Measurements from ENCODE around the gene TIMMDC1.
"Not testable (repeated sequence)": the region's sequence is repeated elsewhere in the genome, so short reads cannot be mapped to it uniquely, and the experiment has no call there.

TIMMDC1 gene

DNA sequence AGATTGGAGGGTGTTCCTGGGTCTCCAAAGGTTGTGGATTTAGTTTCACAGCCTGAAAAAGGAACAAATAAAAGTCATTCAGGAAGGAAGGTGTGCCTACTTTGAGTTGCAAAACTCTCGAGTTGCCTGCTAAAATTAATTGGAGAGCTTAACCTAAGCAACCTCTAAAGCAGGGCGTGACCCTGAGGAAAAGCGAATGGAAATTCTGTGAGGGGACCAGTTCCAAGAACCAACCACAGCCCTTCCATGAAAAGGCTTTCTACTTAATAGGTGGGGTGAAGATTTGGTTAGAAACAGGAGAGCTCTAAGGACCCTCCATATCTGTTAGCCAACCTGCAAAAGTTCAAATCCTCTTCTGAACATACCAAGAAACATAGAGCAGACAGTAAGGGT lies 59.5 kb downstream of the TIMMDC1 start:
- DNase-seq: no peak

DNA sequence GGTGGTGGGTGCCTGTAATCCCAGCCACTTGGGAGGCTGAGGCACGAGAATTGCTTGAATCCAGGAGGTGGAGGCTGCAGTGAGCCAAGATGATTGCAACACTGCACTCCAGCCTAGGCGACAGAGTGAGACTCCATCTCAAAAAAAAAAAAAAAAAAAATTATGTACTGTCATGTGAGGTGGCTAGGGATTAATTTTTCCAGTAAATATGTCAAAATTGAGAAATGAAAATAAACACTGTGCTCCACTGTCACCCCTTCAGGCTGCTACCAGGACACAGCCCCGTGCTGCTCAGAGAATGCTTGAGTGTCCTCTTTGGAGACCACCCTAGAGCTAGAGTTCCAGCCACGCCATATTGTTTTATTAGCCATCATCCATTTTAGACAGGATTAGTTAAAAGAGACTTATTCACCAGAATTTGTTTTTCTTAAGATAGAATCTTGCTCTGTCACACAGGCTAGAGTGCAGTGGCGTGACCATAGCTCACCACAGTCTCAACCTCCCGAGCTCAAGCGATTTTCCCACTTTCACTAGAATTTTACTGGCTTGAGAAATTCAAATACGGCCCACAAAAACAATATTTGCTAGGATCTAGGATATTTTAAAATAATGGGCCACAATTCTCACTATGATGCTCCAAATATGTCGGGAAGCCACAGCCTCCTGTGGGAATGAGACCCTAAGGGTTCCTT lies 60.4 kb downstream of the TIMMDC1 start:
- DNase-seq: no peak

DNA sequence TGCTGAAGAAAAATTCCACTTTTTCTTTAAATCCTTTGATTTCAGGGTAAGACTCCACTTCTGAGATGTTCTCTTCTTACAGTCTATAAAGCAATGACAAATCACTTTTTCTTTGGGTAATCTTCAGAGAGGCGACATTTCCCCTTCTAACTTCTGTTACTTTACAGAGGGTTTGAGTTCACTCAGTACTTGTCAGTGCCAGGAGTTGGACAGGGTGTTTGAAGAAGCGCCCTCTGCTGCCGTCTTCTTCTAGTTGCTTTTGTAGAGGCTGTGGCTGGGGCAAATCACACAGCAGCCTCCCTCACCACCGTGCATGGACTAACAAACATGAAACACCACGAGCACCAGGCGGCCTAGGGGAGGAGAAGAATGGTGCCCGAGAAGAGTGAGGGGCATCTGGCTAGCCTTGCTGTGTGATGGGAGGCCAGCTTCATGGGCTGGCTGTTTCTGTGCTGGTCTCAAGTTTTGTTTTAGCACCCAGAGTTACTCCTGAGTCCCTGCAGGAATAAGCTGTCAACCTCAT lies 61.2 kb downstream of the TIMMDC1 start, which contains the start of gene CD80:
Gene CD80 (minus strand): TSS at position 174 of the 523 bp plus-strand sequence. CDS start 1,886 bp downstream, outside the sequence.
- peak; percentile 69 for DNase-seq

DNA sequence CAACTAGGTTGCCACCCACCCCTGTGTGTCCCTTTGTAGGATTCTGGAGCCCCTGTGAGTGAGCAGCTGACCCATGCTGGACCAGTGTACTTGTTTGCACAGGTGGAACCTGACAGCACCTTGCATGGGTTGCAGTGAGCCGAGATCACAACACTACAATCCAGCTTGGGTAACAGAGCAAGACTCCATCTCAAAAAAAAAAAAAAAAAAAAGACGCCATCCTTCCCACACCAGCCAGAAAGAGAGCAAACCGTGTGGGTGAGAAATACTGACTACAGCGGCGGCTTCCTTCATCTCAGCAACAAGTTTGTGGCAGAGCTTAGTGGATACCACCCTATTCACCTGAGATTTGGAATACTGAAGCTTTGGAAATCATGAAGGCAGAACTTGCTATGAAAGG lies 61.8 kb downstream of the TIMMDC1 start:
- DNase-seq: no peak

DNA sequence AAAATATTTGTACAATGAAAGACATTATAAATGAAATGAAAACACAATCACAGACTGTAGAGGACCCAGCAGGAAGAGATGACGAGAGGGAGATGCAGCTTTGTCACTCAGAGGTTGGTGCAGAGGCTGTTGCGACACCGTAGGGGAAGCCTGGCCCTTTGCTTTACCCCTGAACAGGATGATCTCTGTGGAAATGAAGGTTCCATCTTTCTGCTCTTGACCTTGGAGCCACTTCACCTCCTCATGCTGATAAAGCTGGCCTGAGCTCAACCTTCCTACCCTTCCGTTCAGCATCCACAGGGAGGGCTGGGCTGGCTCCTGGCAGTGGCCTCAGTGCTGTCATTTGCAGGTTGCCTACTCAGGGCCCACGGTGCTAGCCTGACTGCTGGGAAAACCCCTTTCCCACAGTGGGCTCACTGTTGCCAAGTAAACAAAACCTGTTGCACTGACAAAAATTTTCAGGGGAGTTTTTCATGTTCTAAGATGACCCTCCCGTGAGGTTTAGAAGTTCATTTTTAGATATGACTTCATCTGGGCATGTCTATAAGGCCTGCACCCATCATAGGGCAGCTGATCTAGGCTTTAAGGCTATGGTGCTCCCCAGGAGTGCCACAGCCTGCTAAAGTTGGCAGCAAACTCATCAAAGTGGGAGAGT lies 64.1 kb downstream of the TIMMDC1 start:
- DNase-seq: peak; percentile 74

DNA sequence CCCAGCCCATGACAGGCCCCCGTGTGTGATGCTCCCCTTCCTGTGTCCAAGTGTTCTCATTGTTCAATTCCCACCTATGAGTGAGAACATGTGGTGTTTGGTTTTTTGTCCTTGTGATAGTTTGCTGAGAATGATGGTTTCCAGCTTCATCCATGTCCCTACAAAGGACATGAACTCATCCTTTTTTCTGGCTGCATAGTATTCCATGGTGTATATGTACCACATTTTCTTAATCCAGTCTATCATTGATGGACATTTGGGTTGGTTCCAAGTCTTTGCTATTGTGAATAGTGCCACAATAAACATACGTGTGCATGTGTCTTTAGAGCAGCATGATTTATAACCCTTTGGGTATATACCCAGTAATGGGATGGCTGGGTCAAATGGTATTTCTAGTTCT lies 65.0 kb downstream of the TIMMDC1 start:
- DNase-seq: not testable (repeated sequence)

DNA sequence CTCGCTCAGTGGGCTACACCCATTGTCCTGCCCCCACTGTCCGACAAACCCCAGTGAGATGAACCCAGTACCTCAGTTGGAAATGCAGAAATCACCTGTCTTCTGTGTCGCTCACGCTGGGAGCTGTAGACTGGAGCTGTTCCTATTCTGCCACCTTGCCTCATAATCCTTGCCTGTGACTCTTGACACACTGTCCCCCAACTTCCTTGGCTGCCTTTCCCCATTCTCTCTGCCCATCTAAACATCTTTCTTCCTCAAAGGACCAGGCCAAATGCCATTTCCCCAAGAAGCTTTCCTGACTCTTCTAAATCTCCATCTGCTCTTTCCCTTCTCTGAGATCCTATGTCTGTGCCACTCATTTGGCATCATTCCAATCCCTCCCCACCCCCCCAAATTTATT lies 70.8 kb downstream of the TIMMDC1 start:
- no peak for DNase-seq

DNA sequence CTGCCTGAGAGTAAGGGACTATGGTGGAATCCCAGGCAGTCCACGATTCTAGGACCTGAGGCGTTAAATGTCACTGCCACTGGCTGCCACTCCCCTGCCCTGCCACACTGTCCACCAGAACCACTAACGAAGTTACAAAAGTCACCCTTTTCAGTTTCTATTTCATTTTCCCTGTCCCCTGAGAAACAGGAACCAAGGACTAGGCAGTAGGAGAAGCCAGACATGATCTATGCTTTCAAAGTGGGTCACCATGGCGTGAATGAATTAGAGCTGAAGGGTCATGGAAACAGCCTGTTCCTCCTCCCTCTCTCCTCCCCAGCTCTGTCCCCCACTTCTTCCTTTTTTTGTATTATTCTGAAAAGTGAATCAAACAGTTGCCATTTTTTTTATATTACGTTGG lies 71.9 kb downstream of the TIMMDC1 start:
- peak; percentile 33 for DNase-seq

DNA sequence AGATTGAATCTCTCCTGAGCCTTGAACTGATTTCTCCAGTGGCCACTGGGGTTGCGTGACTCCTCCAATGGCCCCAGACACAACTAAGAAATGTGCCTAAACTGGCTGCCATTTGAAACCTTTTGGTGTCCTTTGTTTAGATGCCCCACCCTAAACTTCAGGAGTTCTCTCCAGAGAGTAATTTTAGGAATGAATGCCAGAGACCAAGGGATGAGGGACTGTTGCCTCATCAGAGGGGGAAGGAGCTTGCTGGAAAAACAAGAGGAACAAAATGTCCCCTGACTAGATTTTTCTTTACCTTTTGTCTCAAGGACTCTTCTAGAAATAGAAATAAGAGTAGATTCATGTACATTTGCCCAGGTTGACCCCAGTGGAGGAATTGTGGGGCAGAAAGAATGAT lies 72.9 kb downstream of the TIMMDC1 start:
- DNase-seq: no peak

DNA sequence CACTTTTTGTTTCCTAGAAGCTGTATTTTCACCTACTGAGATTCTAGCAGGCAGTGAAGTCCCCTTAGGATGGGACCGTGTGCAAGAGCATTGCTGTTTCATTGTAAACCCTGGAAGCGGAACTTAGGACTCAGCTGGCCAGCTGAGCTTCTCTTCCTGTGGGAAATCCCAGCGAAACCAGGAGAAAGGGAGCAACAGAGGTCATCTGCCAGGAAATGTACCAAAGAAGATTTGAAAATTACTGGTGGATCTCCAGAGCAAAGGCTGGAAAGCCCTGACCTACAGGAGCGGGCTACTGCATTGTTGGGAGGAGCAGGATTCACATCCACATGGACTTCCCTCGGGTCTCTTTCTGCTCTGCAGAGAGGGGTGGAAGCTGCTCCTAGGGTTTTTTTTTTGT lies 73.3 kb downstream of the TIMMDC1 start:
- DNase-seq: no peak
